HEK293T (cell line): Measurements from ENCODE around the gene FGG.

ENCODE experiments used
- ARNT ChIP-seq: fragments of 450-650 bp; IDR thresholded peaks from 2 replicates; pipeline ENCODE4 v1.6.1; 2017; ENCODE audit warnings: mild to moderate bottlenecking
- CTBP1 ChIP-seq: fragments of 450-650 bp; IDR thresholded peaks from 2 replicates; pipeline ENCODE4 v1.6.1; 2016; ENCODE audit warnings: borderline replicate concordance
- ELF4 ChIP-seq: fragments of 450-650 bp; IDR thresholded peaks from 2 replicates; pipeline ENCODE4 v1.6.1; 2017; ENCODE audit warnings: antibody characterized with exemption
- FOXA1 ChIP-seq: fragments of 450-650 bp; IDR thresholded peaks from 2 replicates; pipeline ENCODE4 v1.6.1; 2016; ENCODE audit warnings: mild to moderate bottlenecking
- FOXM1 ChIP-seq: fragments of 450-650 bp; IDR thresholded peaks from 2 replicates; pipeline ENCODE4 v1.6.1; 2017; ENCODE audit warnings: mild to moderate bottlenecking, borderline replicate concordance
- L3MBTL2 ChIP-seq: fragments of 450-650 bp; conservative IDR thresholded peaks from 2 replicates; pipeline ENCODE4 v1.6.1; 2016; ENCODE audit warnings: mild to moderate bottlenecking
- LEF1 ChIP-seq: fragments of 450-650 bp; IDR thresholded peaks from 2 replicates; pipeline ENCODE4 v1.6.1; 2017; ENCODE audit warnings: mild to moderate bottlenecking, borderline replicate concordance
- NFRKB ChIP-seq: fragments of 450-650 bp; IDR thresholded peaks from 2 replicates; pipeline ENCODE4 v1.6.1; 2016; ENCODE audit warnings: mild to moderate bottlenecking, moderate library complexity
- SP1 ChIP-seq: fragments of 450-650 bp; IDR thresholded peaks from 2 replicates; pipeline ENCODE4 v1.6.1; 2017
- ZNF384 ChIP-seq: fragments of 450-650 bp; IDR thresholded peaks from 2 replicates; pipeline ENCODE4 v1.6.1; 2016

DNA sequence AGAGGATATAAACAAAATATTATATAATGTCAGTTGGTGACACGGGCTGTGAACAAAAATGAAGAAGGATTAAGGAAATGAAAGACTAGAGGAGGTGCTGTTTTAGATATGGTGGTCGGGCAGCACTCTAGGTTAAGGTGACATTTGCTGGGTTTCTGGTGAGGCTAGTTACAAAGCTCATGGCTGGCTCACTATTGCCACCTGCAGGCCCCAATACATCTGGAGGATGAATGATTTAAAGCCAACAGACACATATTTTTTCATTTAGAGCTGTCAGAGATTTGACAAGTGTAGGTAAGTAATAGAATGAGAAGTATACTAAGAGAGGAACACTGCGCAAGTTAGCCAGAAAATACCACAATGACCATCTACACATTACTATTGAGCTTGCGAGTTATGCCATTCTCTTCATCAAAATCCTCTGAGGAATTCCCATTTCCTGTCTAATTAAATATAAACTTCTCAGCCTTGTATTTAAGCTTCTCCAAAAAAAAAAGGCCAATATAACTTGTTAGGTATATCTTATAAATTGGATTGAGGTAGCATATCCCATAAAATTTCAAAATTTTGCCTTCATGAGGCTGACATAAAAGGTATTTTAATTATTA is 6.4 kb upstream of the FGG start:
- TF ChIP-seq SP1 (no peak), FOXM1 (no peak), FOXA1 (no peak), NFRKB (no peak), LEF1 (no peak), CTBP1 (no peak), ELF4 (no peak), L3MBTL2 (no peak), ARNT (no peak), ZNF384 (no peak)
